Activated CD4-positive, CD25-positive, alpha-beta regulatory T cell treated with anti-CD3 and anti-CD28 coated beads, Interleukin-2, amount 50 U/mL, for 72 hours (primary cell): ENCODE data around the gene ANO7.

Experiments
- DNase-seq: peaks from one replicate; pipeline ENCODE4 v3.0.0; 2021

The ANO7 gene

DNA sequence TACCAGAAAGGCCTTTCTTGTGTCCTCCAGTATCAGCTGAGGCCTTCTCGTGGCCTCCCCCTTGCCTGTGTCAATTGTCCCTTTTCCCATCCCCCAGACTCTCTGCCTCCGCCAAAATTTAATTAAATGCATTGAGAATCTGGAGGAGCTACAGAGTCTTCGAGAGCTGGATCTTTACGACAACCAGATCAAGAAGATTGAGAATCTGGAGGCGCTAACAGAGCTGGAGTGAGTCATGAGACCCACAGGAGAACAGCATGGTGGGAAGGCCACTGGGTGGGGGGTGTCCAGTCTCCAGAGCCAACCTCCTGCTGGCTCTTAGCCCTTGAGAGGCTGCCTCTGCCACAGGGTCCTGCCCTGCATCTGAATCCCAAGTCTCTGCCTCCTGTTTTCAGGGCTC, 29.4 kb upstream of the ANO7 start:
- no peak for DNase-seq

DNA sequence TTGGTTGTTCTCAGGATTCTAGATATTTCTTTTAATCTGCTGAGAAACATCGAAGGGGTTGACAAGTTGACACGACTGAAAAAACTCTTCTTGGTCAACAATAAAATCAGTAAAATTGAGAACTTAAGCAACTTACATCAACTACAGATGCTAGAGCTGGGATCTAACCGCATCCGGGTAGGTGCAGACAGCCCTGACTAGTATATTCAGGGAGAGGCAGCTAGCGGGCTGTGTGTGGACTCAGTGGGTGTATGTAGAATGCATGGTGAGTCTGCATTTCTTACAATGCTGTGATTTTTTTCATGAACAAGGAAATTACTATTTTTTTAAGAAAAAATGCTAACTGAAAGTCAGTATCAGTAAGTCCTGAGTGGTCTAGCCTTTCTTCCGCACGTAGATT, 28.2 kb upstream of the ANO7 start:
- no peak for DNase-seq

GRCh38 chr2:241161646-241162281, 26.7 kb upstream of the ANO7 start:
- no peak for DNase-seq

GRCh38 chr2:241163601-241164118, 24.8 kb upstream of the ANO7 start:
- DNase-seq: no peak

DNA sequence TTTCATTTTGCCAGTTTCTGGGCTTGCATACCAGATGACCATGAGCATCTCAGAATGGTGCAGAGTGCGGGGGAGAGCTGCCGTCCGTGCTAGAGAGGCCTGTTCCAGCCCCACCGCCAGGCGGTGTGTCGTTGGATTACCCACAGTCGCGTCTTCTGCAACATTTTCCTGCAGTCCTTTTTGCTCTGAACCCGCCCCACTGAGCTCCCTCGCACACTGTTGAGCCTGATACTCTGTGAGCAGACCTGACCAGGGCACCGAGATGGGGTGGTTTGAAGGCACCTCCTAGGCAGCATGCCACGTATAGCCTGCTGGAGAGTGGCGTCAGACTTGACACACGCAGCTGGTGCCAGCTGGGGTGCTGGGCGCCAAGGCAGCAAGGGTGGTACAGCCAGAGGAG, 20.1 kb upstream of the ANO7 start:
- DNase-seq: no peak

DNA sequence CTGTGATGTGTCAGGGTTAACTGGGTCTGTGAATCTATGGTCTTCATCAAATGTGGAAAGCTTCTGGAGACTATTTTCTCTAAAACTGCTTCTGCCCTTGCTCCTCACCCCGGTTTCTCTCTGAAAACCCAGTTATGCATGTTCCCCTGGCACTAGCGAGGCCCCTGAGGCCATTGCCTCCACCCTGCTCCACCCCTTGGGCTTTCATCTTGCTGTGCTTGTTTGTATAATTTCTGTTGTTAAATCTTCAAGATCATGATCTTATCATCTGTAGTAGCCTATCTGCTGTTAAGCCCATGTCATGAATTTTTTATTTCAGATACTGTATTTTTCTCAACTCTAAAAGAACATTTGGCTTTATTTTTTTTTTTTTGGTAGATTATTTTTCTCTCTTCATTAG, 14.9 kb upstream of the ANO7 start:
- no peak for DNase-seq

DNA sequence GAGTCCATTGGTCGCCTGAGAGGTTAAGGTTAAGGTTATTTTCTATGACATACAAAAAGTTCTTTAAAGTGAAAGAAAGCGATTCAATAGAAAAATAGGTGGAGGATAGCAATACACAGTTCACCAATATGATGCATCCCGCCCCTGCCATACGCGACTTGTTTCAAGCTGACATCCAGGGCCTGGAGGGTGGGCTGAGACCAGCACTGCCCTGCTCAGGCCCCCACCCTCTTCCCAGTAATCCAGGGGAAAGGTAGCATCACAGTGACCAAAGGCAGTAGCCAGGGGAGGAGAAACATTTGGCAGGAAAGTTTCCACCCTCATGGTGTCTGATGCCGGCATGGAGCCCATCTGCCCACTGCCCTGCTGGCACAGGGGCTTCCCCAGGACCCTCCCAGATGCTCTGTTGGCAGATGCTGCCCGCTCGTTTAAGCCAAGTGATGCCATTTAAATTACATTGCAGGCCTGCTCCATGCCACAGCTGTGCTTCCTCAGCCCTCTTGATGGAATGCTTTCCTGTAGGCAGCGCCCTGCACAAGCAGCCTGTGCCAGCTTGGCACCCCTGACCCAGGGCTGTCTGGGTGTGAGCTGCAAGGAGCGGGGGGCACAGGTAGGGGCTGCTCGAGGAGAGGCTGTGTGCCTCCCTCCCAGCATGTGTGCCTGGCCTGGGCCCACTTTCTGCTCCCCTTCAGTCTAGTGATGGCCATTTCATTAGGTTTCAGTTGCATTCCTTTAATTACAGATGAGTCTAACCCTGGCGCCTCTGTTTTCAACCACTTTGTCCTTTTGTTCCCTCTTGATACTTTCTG, 10.7 kb upstream of the ANO7 start:
- no peak for DNase-seq

GRCh38 chr2:241178961-241179360, 9.5 kb upstream of the ANO7 start:
- no peak for DNase-seq

- DNase-seq: no peak
Observed at GRCh38 chr2:241179899-241180298, 8.6 kb upstream of the ANO7 start.

GRCh38 chr2:241180495-241180894, 8.0 kb upstream of the ANO7 start:
- DNase-seq: no peak

- no peak for DNase-seq
Observed at GRCh38 chr2:241182126-241182525, 6.4 kb upstream of the ANO7 start.

DNA sequence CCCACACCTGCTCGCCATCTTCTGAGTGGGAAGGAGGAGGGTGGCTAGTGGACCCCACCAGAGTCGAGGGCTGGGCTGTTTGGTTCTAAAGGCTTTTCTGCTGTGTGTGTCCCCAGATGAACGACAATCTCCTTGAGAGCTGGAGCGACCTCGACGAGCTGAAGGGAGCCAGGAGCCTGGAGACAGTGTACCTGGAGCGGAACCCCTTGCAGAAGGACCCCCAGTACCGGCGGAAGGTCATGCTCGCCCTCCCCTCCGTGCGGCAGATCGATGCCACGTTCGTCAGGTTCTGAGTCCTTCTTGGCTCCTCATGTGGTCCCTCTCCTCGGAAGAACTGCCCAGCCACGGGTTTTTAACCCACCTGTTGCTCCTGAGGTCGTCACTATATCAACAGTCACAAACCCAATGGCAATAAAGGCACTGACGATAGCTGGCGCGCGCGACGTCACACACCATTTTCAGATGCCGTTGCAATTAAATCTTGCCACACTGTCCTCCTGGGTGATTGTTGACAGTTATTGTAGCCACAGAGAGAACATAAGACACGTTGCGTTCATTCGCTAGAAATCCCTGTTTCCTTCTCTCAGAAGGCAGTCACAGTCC, 5.8 kb upstream of the ANO7 start:
- DNase-seq: no peak

- DNase-seq: no peak
Observed at GRCh38 chr2:241183221-241183620, 5.3 kb upstream of the ANO7 start.

DNA sequence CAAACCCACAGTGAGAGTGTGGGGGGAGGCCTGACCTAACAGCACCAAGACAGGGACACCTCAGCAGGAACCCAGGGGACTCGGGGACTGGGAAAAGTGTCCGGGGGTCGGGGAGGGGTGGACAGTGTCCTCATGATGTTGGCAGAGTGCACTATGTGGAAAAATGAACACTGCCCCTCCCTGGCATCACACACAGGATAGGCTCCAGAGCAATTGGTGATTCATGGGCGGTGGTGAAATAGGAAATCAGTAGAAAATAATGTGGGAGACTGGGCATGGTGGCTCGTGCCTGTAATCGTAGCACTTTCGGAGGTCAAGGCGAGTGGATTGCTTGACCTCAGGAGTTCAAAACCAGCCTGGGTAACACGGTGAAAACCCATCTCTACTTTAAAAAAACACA, 3.6 kb upstream of the ANO7 start:
- no peak for DNase-seq

DNA sequence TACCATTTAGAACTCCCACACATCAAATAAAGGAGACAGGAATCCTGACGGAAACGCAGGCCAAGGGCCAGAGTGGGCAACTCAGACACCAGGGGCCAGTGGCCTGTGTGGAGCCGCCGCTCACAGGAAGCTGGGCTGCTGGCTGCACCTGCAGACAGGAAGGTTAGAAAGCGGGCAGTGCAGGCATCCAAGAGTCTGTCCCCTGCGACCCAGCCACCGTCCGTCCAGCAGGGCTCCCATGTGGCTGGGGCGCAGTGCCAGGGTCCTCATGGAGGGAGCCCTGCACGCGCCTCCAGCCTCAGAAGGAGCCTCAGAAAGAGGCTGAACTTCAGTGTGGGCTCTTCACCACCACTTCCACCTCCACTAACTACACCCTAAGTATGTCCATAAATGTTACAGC, 2.5 kb upstream of the ANO7 start:
- no peak for DNase-seq

DNA sequence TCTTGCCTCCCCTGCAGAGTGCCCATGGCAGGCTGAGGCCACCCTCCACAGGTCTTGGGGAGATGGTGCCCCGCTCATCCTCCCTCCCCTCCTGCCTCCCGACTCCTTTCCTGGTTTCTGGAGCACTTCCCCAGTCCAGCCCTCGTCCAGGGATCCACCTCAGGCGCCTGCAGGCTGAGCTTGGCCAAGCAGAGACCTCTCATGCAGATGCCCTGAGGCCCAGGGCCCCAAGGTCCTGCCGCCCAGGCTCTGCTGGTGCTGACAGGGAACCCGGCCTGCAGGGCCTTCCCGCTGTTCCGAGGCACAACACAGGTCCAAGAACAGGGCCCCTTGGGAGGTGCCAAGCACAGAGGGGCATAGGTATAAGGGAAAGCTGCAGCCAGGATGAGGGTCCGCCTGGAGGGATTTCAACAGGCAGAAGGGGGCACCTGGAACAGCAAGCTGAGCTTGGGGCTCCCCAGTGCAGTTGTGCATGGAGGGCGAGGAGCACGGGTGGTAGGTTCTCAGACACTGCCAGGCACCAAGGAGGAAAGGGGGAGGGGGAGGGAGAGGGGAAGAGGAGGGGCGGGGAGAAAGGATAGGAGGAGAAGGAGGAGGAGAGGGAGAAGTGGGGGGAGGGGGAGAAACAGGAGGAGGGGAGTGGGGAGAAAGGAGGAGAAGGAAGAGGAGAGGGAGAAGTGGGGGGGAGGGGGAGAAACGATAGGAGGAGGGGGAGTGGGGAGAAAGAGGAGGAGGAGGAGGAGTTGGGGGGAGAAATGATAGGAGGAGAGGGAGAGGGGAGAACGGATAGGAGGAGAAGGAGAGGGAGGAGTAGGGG, 1.2 kb upstream of the ANO7 start:
- DNase-seq: no peak

GRCh38 chr2:241187918-241188234, 601 bp upstream of the ANO7 start:
- no peak for DNase-seq

DNA sequence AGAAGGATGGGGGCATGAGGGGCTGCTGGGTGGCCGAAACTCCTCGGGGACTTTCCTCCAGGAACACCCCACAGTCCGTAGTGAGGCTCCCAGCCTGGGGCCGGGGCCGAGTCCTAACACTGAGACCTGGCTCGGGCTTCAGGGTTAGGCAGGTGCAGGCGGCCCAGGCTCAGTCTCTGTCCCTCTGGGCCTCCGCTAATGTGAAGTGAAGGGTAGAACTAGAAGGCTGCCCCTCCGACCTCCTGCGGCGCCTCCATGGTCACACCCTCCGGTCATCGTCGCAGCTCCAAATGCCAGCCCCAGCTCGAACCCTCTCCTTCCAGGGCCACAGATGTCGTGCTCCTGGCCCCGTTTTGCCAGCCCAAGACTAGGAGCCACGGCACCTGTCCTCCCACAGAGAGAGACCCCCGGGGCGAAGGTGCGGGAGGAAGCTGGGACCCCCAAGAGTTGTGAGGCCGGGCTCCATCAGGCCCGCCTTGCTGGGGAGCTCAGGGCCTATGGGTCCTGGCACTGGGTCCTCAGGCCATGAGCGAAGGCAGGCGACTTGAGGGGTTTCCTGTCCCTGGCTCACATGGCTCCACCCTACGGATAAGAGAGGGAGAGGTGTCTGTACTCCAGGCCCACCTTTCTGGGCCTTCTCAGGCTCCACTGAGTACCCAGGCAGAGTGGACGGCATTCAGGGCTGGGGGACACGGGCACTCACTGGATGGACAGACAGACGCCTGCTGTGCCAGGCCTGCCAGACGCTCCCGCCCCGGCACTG, 797 bp downstream of the ANO7 start:
- DNase-seq: no peak

GRCh38 chr2:241189856-241190201, 1.4 kb downstream of the ANO7 start:
- DNase-seq: no peak

DNA sequence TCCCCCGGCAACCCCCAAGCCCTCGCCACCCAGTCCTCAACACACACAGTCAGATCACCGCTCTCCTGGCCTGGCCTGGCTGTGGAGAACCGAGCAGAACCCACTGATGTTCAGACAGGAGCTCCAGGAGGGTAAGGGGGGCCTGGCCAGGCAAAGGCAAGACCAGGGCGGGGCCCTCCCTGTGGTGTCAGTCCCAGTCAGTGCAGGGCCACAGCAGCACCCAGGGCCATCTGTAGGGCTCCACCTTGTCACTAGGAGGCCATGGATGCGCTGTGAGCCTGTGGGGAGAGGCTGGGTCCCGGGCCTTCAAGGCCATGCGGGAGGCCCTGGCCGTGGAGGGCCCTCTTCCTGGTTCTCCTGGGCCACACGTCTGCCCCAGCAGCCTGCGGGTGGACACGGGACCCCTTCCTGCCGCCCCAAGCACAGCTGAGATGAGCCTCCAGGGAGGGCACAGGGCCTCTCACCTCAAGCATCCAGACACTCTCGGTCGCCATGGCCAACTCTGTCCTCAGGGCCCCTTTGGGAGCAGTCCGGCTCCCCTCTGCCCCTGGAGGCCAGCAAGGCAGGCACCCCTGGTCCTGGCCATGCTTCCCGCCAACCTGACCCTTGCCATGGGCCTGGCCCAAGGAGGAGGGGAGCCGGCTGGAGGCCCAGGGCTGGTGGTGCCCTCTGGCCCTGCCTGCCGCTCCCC, 2.0 kb downstream of the ANO7 start:
- no peak for DNase-seq

DNA sequence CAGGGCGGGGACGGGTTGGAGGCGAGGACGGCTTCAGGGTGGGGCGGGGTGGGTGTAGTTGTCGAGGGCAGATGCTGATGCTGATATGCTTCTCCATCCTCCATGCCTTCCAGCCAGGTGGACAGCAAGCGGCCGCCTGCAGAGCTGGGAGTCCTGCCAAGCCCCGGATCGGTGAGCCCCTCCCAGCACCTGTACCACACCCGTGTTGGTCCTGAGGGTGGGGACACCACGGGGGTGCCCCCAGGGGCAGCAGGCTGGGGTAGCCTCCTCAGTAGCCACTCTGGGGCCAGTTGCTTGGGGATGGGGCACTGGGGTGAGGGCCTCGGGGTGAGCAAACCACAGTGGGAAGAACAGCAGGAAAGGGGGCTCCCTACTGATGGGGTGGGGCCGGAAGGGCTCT, 2.6 kb downstream of the ANO7 start:
- no peak for DNase-seq

DNA sequence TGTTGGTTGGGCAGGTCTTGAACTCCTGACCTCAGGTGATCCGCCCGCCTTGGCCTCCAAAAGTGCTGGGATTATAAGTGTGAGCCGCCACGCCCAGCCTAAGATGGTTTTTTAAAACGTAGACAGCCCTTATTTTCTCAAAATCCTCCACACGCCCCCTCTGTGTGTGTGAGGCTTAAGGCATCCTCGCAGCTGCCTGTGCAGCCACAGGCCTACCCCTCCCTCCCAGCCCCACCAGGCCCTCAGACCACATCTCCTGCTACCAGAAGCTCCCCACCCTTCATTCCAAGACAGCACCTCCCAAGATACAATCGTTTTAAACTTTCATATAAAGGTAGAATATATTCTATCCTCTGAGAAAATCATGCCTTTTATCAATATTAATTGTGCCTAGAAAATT, 4.8 kb downstream of the ANO7 start:
- no peak for DNase-seq
